Measurements from ENCODE around the gene OR5K1. TPM values are rescaled to one million over a fixed set of nuclear protein-coding genes. Genes with fewer than 3 reads are reported as not detected.

Gene OR5K1
- total RNA-seq, 1 donor from 2014 or later = not detected

- intact Hi-C loops (cut with micrococcal nuclease) = loop anchor here (1.0 to 10.0 kb wide), 2 partner anchors 8 to 329 kb away; no protein-coding TSS in a partner anchor
These were observed 50.7 kb downstream of the OR5K1 start for GRCh38 chr3:98513736-98514135.

DNA sequence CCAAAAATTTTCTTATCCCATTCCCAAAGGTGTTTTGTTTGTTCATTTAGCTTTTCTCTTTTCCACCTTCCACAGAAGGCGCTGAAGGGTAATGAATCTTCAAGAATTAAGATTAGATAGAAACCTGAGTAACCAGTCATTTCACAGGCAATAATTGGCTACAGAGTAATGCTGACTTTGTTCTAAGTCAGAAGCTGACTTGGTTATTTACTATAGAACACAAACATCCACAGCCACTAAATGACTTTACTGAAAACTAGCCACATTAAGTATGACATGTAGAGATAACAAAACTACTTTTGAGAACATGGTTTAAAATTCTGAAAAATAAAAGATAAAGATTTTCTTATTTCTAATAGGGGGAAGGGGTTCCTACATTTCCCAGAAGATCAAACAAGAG is 51.9 kb downstream of the OR5K1 start:
- intact Hi-C loops (cut with micrococcal nuclease) = loop anchor here (10.0 kb wide), 1 partner anchor 330 kb away; no protein-coding TSS in a partner anchor

DNA sequence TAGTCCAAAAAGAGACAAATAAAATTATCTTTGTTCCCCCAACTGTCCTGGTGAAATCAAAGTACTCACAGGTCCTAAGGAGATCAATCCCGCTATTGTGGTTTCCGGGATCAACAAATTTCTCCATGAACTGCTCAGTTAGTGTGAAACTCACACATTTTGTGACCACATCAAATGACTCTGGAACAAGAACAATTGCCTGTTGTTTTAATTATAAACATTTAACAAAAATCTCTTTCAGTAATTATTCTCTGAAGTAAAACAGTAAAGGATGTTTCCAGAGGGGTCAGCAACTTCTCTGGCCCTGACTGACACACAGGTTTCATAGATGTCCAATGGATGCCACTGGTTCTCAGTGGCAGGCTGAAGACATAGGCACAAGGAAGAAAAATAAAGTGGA is 55.8 kb downstream of the OR5K1 start:
- intact Hi-C loops (cut with micrococcal nuclease) = loop anchor here (10.0 kb wide), 1 partner anchor 334 kb away; no protein-coding TSS in a partner anchor

- intact Hi-C loops (cut with micrococcal nuclease) = loop anchor here (10.0 kb wide), 1 partner anchor 335 kb away; no protein-coding TSS in a partner anchor
These were observed 56.4 kb downstream of the OR5K1 start for GRCh38 chr3:98519351-98519750.

DNA sequence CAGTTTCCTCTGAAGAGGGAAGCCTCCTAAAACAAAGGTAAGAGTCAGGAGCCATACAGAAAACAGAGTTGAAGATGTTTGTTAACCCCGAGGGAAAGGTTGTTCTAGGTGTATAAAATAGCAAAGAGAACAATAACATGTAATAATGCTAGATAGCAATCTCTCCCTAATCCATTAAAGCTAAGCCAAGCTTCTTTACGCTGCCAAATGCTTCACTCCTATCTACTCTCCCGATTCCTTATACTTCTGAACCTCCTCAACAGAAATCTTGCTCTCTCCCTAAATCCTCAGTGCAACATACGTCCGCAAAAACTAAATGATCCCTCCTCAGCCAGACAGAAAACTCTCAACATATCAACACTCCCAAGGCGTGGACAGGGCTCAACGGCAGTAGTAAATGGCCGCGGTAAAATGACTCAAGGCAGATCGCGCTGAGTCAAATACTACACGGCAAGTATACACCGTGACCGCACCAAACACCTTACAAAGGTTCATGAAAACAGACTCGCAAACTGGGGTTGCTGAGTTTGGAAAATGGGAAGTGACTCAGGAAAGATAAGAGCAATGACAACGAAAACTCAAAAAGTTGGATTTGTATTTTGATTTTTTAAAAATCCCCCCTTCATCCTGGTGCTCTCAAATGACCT is 59.0 kb downstream of the OR5K1 start:
- intact Hi-C loops (cut with micrococcal nuclease) = loop anchor here (1.0 to 10.0 kb wide), 14 partner anchors 9 to 1879 kb away; partner anchors contain the start of genes ARL6, CMSS1, CPOX and DCBLD2

Other genes starting within 250 kb of the OR5K1 start
- not detected in 2 replicates for gene OR5H6, start 199.0 kb upstream of the OR5K1 start, total RNA-seq
- gene OR5H2, start 180.7 kb upstream of the OR5K1 start, total RNA-seq = not detected in 2 replicates
- not detected in 2 replicates for gene OR5K4, start 109.3 kb upstream of the OR5K1 start, total RNA-seq
- not detected in 2 replicates for gene OR5K3, start 72.5 kb upstream of the OR5K1 start, total RNA-seq
- gene OR5K2, start 34.5 kb downstream of the OR5K1 start, total RNA-seq = not detected in 2 replicates
- 664 and 689 TPM in 2 replicates for gene CLDND1, start 59.7 kb downstream of the OR5K1 start, total RNA-seq
- gene GPR15, start 68.8 kb downstream of the OR5K1 start, total RNA-seq = 30.4 and 31.1 TPM in 2 replicates
- 77.6 and 81.3 TPM in 2 replicates for gene CPOX, start 130.4 kb downstream of the OR5K1 start, total RNA-seq

All from T-helper 1 cell treated with Interleukin-12 subunit alpha and Interleukin-12 subunit beta and Interleukin-4 antibody, amounts not matched to agents 30 ng/mL and 1 ng/mL, for 36 hours (primary cell).